DMS153 treated with DMSO at 0.1 percent for 48 hours (cell line): ENCODE data around the gene CDH13.

Experiments
- DNase-seq: peaks from one replicate; lab custom pipeline; 2025; ENCODE audit not compliant: unreplicated experiment; lab: John Stamatoyannopoulos, UW

The CDH13 gene

DNA sequence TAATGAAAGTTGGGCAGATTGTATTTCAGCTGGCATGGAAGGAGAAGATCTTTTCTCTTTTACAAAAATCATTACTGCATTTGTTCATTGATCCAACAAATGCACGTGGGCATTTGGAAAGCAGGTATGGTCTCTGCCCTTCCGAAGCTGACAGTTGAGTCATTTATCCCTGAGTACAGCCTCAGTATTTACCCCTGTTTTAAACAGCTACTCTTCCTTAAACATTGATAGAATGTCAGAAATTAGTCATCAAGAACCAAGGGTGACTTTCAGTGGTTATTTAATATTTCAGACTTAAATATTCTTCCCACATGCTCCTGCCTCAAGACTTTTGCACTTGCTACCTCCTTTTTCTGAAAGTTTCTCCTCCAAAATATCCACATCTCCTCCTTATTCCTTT lies 954.3 kb downstream of the CDH13 start:
- DNase-seq, result no peak

DNA sequence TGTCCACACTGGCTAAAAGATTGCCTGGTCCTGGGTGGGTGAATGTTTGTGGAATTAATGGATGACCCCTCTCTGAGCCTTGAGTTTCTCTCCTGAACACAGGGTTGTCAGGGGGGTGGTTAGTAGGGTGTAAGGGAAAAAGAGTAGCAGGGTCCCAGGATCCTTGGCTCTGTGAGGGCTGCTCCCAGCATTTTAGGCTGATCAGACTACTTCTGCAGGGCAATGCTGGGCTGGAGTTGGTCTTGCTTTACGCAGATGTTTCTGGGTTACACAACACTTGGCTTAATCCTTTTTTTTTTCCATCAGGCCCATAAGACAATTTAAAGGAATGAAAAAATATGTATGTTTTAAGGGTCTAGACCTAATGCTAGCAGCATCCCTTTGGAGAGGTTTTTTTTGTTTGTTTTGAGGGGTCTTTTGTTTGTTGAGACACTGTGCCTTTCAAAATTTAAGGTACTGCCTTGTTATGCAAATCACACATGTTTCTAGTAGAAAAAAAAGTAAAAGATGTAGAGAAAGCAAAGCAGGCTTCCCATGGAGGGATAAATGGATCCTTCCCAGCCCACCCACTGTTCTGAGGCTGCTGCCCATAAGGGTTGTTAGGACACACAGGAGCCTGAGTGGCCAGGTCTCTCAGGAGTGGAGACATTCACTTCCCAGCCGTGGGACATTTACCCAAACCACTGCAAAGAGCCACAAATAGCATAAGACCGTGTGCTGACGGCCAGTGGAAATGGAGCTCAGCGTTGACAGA lies 955.4 kb downstream of the CDH13 start:
- no peak for DNase-seq

DNA sequence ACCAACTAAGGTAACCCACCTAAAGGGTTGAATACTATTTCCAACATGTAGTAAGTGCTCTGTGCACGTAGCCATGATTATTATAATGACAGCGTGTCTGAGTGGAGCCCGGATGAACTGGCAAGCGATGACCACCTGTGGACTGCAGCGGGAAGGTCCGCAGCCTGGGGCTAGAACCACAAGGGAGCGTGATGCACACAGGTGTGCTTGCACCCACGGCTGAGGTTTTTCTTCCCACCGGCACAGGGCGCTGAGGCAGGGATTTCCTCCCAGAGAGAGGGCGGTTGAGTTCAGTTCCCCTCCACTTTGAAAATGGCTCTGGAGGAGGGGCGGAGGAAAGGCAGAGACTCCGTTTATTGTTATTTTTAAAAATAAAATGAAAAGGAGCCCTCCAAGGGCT lies 959.3 kb downstream of the CDH13 start:
- DNase-seq, result peak; percentile 36

DNA sequence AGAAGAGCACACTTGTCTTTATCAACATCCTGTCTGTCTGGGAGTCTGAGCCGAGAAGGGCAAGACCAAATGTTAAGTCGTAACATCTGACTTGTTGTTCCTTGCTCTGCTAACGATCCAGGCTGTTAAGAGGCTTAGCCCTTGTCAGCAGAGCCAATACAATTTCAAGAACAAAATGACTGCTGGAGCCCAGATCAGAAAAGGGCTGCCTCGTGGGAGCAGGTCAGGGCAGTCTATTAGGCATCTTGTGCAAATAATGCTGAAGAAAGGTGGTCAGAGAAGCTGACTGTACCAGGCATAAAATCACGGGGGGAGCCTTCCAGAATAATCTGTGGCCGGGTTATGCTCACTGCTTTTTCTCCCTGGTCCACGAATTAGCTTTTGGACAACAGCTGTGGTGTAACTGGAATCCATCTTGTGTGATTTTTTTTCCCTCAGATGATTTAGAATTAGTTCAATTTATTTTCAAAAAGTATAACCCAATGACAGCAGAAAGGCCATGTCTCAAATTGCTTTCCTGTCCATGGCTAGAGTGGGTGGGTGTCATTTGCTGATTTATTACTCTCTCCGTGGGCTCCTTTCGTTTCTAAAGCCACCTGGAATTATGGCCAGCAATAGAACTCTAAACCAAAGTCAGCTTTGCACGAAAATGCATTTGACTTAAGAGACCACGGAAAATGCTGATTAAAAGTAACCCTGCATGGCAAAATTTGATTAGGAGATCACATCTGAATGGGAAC lies 959.9 kb downstream of the CDH13 start:
- DNase-seq, result peak; percentile 36

DNA sequence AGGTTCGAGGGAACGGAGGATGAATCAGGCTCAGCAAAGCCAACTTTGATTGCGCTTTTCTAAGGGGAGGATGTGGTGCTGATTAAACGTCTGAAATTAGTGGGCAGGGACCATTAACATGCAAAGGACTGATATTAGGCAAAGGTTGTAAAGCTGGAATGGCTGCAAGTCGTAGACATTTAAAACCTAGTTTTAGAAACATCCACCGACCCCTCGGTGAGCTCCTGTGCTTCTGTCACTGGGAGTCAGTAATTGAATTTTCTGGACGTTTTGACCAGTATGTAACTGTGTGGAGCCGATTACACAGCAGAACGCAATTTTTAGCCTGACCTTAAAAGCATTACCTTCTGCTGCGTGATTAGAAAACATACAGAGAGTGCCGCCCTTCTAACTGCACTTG lies 960.4 kb downstream of the CDH13 start:
- DNase-seq, result no peak

DNA sequence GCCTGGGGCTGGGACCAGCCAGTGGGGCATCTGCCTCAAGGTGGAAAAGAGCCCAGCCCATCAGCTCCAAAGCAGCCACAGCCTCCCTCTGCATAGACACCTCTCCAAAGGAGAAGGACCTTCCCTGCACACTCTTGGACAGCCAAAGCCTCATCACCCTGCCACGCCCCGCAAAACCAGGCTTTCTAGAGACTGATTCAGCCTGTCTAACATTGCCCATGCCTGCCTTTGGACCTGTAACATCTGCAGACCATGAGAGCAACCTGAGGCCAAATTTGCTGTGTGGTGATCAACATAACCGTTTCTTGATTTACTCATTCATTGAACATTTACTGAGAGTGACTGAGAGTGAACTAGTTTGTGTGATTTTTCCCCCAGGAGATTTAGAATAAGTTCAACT lies 961.3 kb downstream of the CDH13 start:
- DNase-seq, result no peak

DNA sequence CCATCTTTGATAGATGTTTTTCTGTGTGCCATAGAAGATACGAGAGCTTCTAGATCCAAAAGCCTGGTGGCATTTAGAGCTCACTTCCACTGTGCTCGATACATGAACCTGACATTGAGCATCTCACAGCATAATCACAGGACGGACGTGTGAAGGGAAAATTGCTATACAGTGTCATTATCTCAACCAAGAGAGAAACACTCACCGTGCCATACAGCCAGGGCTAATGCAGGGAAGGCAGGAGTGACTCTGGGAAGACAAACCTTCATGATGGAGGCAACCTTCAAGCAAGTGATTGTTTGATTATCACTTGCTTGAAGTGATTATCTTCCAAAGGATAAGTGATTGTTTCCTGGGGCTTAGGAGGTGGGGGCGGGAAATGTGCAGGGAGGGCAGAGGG lies 962.8 kb downstream of the CDH13 start:
- DNase-seq, result no peak

DNA sequence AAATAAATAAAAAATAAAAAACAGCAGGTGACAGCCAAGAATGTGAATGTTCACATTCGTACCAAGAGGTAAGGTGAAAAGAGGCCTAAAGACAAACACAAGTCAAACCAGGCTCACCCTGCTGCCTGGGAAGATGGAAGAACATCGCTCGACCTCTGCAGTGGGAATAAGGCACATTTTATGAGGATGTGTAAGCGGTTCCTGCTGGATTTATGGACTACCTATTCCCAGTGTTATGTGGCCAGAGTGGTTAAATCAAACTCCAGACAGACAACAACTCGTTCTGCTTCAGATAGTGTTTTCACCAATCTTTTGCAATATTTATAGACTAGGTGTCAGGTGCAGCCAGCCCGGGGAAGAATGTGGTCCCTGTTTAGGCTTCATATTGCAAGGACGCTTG lies 966.0 kb downstream of the CDH13 start:
- no peak for DNase-seq

DNA sequence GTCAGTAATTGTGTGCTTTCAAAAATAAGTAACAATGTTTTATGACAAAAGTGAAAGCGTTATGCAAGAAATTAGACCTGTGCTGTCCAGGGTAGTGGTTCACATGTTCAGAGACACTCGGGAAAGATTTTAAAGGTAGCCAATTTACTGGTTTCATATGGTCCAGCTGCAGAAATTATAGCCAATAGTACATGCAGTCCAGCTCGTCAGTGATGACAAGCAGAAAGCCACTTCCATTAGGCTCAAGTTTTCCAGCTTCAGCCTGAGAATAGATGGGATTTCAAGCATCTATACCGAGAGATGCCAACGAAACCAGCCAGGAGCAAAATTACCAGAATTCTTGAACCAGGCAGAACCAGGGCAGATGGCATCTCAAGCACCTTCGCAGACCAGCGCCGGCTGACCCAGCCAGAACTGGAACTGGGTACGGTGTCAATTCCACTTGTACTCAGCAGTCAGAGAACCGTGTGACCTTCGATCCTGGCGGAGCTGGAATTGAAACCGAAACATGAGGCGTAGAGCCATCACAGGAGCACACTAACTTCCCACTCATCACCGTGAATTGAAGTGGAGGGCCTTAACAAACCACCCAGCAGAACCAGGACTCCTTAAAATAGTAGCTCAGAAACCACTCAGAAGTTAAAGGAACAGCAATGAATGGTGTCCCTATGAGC lies 973.2 kb downstream of the CDH13 start:
- no peak for DNase-seq

DNA sequence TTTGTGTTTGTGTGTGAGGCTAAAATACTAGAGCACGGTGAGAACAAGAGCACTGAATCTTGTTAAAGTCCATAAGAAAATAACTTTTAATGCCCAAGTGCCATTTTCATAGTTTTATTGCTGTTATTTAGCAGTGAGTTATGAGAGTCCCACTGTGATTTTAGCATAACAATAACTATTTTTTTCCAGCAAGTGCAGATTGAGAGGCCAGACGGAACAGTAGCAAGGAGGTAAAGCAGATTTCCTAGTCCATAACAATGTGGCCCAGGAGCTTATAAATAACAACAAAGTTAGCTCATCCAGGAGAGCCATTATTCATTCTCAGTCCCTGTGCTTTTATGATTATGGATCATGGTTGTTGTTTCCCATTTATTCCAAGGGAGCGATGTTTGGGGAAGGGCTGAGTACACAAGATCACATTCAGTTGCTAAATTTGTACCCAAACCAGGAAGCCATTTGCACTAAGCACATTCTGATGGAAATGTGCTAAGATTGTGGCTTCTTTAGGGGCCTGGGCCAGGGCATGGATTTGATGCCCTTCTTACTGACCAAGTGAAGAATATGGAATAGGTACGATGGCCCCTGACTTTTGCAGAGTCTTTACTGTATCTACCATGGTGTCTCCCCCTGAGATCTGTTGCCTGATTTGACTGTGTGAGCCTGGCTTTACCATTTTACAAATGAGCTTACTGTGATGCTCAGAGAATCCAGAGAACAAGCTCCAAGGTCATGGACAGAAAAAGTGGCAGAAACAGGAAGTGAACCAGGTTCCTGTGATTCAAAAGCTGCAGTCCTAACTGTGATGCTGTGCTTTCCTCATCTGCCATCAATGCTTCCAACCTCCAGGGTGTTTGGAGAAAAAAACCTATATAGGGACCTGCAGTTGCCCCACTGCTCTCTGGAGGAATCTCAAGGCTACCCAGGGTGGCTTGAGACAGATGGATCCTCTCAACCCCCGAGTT lies 976.3 kb downstream of the CDH13 start:
- DNase-seq, result no peak

DNA sequence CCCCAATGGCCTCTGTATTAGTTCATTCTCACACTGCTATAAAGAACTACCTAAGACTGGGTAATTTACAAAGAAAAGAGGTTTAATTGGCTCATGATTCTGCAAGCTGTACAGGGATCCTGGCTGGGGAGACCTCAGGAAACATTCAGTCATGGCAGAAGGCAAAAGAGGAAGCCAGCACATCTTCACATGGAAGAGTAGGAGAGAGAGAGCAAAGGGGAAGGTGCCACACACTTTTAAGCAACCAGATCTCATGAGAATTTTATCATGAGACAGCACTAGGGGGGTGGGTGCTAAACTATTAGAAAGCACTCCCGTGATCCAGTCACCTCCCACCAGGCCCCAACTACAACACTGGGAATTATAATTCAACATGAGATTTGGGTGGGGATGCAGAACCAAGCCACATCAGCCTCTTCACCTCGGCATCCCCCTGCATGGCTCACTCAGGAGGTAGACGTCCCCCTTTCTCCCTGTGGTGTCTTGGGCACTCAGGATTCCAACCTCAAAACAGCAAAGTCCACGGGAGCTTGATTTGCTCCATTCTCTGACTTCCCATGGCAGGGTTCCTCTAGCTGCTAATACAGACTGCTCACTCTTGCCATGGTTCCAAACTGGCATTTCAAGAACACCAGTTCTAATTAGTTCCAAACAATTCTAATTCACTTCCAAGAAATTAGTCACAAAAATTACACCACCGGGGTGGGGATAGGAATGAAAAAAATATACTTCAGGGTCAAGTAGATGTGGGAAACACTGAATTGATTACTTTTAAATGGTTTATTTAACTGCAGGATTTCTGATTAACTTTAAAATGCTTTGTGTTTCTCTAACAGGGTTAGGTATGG lies 977.2 kb downstream of the CDH13 start:
- DNase-seq, result no peak

DNA sequence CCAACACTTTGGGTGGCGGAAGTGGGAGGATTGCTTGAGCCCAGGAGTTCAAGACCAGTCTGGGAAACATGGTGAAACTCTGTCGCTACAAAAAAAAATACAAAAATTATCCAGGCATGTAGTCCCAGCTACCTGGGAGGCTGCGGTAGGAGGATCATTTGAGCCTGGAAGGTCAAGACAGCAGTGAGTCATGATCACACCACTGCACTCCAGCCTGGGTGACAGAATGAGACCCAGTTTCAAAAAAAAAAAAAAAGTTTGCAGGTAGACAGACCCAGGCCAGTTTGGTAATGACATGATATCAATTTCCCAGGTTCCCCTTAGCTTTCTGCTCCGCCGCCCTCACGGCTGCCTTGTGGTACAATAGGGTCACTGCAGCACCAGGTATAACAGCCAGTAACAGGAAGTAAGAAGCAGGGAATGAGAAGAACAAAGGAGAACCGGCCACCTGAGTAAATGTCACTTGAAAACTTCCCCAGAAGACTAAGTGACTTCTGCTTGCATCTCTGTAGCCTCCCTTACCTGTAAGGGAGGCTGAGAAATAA lies 979.8 kb downstream of the CDH13 start:
- no peak for DNase-seq

DNA sequence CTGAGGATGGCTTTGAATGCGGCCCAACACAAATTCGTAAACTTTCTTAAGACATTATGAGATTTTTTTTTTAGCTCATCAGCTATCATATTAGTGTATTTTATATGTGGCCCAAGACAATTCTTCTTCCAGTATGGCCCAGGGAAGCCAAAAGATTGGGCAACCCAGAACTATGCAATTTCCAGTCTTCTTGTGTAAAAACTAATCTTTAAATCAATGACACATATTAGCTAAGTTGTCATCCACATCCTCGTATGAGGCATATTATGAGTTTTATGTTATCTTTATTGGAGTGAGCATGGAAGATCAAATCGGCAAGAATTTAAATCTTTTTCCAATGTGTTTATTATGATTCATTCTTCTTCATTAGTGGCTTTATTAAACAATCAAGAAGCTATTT lies 982.4 kb downstream of the CDH13 start:
- DNase-seq, result no peak

DNA sequence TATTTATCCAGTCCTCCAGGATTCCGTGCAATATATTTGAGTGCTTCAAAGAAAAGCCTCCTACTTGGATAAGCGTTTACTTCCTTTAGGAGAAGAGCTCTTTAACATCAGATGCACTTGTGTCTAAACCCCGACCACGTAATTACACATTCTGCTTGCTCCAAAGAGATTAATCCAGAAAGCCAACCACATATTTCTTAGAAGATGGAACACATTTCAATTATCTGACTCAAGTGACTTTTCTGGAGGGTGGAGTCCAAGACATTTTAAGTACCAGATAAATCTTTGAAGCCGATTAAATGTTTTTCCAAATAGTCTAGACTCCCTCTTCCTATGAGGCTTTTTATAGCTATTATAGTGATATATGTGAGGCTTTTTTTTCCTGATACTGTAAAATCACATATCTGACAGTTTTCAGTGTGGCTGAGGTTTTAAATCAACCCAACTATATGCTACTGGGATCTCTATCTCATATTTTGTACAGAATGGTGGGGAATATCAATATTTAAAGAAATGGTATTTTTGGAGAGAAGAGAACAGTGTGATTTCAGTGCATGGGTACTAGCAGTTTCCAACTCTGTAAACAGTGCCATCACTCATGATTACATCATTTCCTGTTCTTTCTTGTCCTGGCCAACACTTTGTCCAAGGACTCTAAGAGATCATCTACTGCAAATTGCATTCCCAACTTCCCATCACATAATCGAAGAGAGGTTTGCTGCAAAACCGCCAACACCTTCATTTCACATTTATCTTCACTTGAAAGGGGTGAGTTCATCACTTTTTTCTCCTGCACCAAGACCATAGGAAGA lies 988.6 kb downstream of the CDH13 start:
- peak; percentile 58 for DNase-seq

DNA sequence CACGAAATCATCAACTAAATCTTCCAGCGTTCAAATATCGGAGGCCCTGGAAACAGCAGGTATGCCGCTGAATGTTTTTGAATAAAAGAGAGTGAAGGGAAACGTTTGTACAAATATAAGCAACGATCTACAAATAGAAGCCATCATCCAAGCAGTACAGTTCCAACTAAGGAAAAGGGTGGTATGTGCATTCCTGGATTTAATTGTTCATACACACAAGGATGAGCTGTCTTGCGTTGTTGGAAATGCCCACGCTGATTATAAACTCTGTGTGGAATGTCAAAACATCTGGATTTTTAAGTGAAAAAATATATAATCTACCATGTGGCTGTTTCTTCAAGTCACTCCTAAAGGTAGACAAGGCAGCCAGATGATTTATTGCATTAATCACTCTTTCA lies 989.2 kb downstream of the CDH13 start:
- no peak for DNase-seq

DNA sequence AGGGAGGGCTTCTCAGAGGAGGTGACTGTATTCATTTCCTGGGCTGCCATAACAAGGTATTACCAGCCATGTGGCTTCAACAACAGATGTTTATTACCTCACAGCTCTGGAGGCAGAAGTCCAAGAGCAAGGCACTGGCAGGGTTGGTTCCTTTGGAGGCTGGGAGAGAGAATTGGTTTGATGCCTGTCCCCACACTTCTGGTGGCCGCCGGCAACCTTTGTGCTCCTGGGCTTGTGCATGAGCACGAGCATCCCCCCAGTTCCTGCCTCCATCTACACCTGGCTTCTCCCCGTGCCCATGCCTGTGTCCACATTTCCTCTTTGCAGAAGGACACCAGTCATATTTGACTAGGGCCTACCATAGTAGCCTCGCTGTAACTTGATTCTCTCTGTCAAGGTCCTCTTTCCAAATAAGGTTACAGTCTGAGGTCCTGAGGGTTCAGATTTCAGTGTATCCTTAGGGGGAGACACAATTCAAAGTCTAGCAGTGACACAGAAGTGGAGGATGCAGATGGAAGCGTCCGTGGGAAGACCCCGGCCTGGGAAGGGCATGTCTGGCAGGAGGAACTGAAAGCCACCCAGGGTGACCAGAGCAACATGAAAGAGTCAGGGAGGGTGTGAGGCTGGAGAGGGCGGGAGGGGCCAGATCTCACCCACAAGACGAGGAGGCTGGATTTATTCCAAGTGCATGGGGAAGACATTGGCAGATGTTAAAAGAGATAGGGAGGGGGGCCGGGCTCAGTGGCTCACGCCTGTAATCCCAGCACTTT lies 992.8 kb downstream of the CDH13 start:
- DNase-seq, result no peak

DNA sequence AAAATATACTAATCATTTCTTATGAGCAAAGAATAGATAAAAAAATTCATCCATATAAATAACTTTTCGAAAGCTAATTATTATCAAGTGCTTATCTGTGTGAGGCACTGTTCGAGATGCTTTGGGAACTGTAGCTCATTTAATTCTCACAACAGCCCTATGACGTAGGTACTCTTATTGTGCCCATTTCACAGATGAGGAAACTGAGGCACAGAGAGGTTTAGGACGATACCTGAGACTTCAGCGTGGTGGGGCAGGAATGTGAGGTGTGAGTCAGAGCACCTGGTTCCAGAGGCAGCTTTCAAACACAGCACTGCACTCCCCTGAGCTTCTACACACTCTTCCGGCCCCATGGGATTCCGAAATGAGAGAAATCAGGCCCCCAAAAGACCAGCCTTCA lies 995.2 kb downstream of the CDH13 start:
- DNase-seq, result no peak

DNA sequence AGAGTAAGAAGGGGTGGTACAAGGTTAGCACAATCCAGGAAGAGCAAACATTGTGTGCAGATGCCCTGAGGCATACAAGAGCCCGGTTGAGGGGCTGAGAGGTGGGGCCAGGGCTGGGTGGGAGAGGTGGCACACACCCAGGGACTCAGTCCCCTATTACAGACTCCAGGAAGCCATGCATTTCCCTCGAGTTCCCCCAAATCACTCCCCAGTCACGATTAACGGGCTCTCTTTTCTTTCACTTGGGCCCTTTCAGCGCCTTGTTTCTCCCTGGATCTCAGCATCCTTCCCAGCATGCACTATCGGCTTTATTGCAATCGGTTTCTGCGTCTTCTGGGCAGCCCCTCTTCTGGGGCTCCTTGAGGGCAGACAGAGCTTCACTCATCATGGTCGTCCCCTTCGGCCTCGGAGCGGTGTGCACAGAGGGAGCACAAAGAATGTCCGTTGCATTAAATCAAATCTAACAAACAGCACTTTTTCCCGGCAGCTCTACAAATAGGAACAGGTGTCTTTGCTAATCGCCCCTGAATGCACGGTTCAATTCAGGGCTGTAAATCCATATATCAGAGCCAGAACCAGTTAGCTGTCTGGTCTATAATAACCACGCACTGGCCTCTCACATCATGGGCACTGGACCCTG lies 996.4 kb downstream of the CDH13 start:
- DNase-seq, result no peak
